Loucy (cell line): Measurements from ENCODE around the gene SDK1.

Experiments
- EZH2phosphoT487 ChIP-seq: fragments of 200-600 bp; IDR thresholded peaks from 2 replicates; pipeline ENCODE4 v1.6.1; 2018; ENCODE audit warnings: antibody characterized with exemption, mild to moderate bottlenecking, moderate library complexity, borderline replicate concordance
- TF ChIP-seq, protein P1 (sequence below): fragments of 200-600 bp; sonication (generic); conservative IDR thresholded peaks from 2 replicates; pipeline ENCODE4 v1.5.1; 2014; ENCODE audit warnings: mild to moderate bottlenecking, antibody characterized with exemption, low read length

DNA sequence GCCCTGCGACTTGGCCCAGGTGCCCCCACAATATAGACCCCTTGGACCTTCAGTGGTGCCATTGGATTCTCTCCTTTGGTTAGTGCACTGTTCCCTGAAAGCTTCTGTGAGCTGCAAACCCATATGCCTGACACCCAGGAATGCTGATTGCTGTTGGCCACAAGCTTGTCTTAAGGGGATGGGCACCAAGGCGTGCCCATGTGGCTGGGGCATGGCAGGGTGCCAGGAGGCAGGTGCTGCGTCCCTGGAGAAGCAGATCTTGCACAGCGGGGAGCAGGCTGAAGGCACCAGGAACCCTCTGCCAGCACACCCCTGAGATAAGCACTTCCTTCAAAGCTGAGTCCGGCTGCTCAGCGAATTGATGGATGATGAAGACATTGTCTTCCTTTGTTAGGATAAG, 411.8 kb downstream of the SDK1 start:
- TF ChIP-seq, protein P1, sequence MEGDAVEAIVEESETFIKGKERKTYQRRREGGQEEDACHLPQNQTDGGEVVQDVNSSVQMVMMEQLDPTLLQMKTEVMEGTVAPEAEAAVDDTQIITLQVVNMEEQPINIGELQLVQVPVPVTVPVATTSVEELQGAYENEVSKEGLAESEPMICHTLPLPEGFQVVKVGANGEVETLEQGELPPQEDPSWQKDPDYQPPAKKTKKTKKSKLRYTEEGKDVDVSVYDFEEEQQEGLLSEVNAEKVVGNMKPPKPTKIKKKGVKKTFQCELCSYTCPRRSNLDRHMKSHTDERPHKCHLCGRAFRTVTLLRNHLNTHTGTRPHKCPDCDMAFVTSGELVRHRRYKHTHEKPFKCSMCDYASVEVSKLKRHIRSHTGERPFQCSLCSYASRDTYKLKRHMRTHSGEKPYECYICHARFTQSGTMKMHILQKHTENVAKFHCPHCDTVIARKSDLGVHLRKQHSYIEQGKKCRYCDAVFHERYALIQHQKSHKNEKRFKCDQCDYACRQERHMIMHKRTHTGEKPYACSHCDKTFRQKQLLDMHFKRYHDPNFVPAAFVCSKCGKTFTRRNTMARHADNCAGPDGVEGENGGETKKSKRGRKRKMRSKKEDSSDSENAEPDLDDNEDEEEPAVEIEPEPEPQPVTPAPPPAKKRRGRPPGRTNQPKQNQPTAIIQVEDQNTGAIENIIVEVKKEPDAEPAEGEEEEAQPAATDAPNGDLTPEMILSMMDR = no peak
- TF ChIP-seq EZH2phosphoT487 = no peak
